ENCODE measurements around the gene RNU4-1. TPM values are rescaled to one million over a fixed set of nuclear protein-coding genes. Genes with fewer than 3 reads are reported as not detected.

RNU4-1 gene
- total and polyA plus RNA-seq, 10 of the 15 experiments (the other 5 are each of a cell fraction or from before 2014, with no cell fraction given), result under 0.01 to 15,332 (median 7.1) TPM; not detected in 3

- no peak overlapping the region for H3K4me2 ChIP-seq (ENCODE audit: control insufficient read depth, insufficient read depth)
- peaks cover 1 to 4% of the 10 kb centered on the region in 2 experiments; a peak in 3 of 4 replicates for H3K27me3 ChIP-seq (replicated peaks in 1 of 2; ENCODE audit: control insufficient read depth in 2 of 2, insufficient read depth in 2 of 2, low read length in 1 of 2)
Measured at GRCh38 chr12:120267736-120268135, 25.3 kb downstream of the RNU4-1 start.

More at GRCh38 chr12:120267736-120268135, 25.3 kb downstream of the RNU4-1 start:
- Histone ChIP-seq H3K9ac (ENCODE audit: control insufficient read depth, insufficient read depth, low read length) (no peak overlapping the region), H3K9me3 (replicated peaks; ENCODE audit: control insufficient read depth, insufficient read depth, low read length) (no peaks in the 10 kb centered on the region), H3K79me2 (ENCODE audit: control insufficient read depth, insufficient read depth, low read length) (no peaks in the 10 kb centered on the region), H3K4me1 (ENCODE audit: control insufficient read depth, insufficient read depth, low read length) (0 out of 2 replicates have a peak, but pooled peaks cover 3% of the 10 kb centered on the region), H3K36me3 (ENCODE audit: control insufficient read depth in 2 of 2, insufficient read depth in 2 of 2, low read length in 1 of 2) (no peaks in the 10 kb centered on the region), H2AFZ (ENCODE audit: control insufficient read depth, low read depth, low read length) (no peak overlapping the region), H3K4me3 (no peak overlapping the region), H4K20me1 (ENCODE audit: control insufficient read depth, insufficient read depth) (no peaks in the 10 kb centered on the region), H3K27ac (ENCODE audit: control insufficient read depth, insufficient read depth) (no peak overlapping the region)
- no peak for TF ChIP-seq STAT3 (IDR thresholded peaks at IDR 0.05; ENCODE audit: low read depth, low read length)
- no peak for TF ChIP-seq RCOR1 (conservative IDR thresholded peaks at IDR 0.05; ENCODE audit: low read depth, low read length)
- TF ChIP-seq IRF4 (IDR thresholded peaks at IDR 0.05; ENCODE audit: low read depth, low read length), result no peak
- TF ChIP-seq NBN (IDR thresholded peaks at IDR 0.05), result no peak
- TF ChIP-seq CEBPB (IDR thresholded peaks at IDR 0.05; ENCODE audit: borderline replicate concordance in 1 of 2, low read depth in 2 of 2, low read length in 2 of 2), result no peak
- TF ChIP-seq YBX1 (IDR thresholded peaks at IDR 0.05), result no peak
- no peak for TF ChIP-seq STAT1 (conservative IDR thresholded peaks at IDR 0.05)
- TF ChIP-seq RELB (IDR thresholded peaks at IDR 0.05; ENCODE audit: low read depth), result no peak
- no peak for TF ChIP-seq PAX5 (IDR thresholded peaks at IDR 0.05; ENCODE audit: borderline replicate concordance, low read depth, low read length)
- no peak for TF ChIP-seq POLR2A (IDR thresholded peaks at IDR 0.05; ENCODE audit: low read depth, low read length)
- TF ChIP-seq PBX3 (IDR thresholded peaks at IDR 0.05; ENCODE audit: insufficient replicate concordance, low read depth, low read length), result no peak
- no peak for TF ChIP-seq CTCF (IDR thresholded peaks at IDR 0.05 in 2 of 3, conservative IDR thresholded peaks at IDR 0.05 in 1 of 3; ENCODE audit: control insufficient read depth in 2 of 3, extremely low read depth in 1 of 3, insufficient read depth in 1 of 3, low read depth in 3 of 3, low read length in 3 of 3)
- TF ChIP-seq BCLAF1 (IDR thresholded peaks at IDR 0.05), result no peak
- TF ChIP-seq NFIC (IDR thresholded peaks at IDR 0.05; ENCODE audit: low read depth, low read length), result no peak
- TF ChIP-seq IRF3 (IDR thresholded peaks at IDR 0.05), result no peak
- in situ Hi-C loops (cut with MboI), result no loop called here
- ChIA-PET POLR2A (interaction anchor here (0.6 to 0.9 kb wide), 2 partner anchors 39 to 65 kb away, joined by 3 to 4 read pairs; no protein-coding TSS in a partner anchor), SMC1A (ENCODE audit: uncharacterized antibody, unreplicated experiment) (interaction anchor here (7.8 kb wide), 1 partner anchor 39 kb away, joined by 152 read pairs; no protein-coding TSS in a partner anchor), RAD21 (ENCODE audit: unreplicated experiment) (interaction anchor here (1.4 to 4.5 kb wide), 2 partner anchors 24 to 38 kb away, joined by 4 to 170 read pairs; partner anchors contain the start of gene RNU4-2), CTCF (interaction anchor here (0.9 to 9.8 kb wide), 4 partner anchors 13 to 45 kb away, joined by 3 to 287 read pairs (median 4); partner anchors contain the start of gene SIRT4)
- DNase-seq (ENCODE audit: low read depth, low spot score) (no peak), FAIRE-seq (no peak), ATAC-seq (no peak)
- BruUV-seq (replicated peaks), result no TSS peak
- intact Hi-C loops (cut with micrococcal nuclease; ENCODE audit: unreplicated experiment), result loop anchor here (10.0 kb wide), 1 partner anchor 153 kb away; the partner anchor contains the start of gene RAB35
- WGBS (ENCODE audit: insufficient coverage, insufficient replicate concordance, low lambda C conversion rate, missing lambda C conversion rate), result 6% methylated on average over 4 of the region's 4 CpGs

Measured in GM12878 (cell line).